ENCODE measurements around the gene ACYP2.

DNA sequence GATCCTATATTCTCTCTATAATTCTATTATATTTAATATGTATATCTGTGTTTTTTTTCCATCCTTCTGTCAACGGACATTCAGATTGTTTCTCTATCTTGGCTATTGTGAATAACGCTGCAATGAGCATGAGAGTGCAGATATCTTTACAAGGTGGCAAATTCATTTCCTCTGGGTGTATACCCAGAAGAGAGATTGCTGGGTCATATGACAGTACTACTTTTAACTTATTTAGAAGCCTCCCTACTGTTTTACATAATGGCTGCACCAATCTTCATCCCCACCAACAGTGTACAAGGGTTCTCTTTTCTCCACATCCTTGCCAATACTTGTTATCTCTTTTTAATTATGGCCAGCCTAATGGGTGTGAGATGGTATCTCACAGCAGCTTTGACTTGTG is 74.1 kb downstream of the ACYP2 start:
- TF ChIP-seq, protein P1, sequence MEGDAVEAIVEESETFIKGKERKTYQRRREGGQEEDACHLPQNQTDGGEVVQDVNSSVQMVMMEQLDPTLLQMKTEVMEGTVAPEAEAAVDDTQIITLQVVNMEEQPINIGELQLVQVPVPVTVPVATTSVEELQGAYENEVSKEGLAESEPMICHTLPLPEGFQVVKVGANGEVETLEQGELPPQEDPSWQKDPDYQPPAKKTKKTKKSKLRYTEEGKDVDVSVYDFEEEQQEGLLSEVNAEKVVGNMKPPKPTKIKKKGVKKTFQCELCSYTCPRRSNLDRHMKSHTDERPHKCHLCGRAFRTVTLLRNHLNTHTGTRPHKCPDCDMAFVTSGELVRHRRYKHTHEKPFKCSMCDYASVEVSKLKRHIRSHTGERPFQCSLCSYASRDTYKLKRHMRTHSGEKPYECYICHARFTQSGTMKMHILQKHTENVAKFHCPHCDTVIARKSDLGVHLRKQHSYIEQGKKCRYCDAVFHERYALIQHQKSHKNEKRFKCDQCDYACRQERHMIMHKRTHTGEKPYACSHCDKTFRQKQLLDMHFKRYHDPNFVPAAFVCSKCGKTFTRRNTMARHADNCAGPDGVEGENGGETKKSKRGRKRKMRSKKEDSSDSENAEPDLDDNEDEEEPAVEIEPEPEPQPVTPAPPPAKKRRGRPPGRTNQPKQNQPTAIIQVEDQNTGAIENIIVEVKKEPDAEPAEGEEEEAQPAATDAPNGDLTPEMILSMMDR (conservative IDR thresholded peaks at IDR 0.05): no peak
- TF ChIP-seq ZFX (IDR thresholded peaks at IDR 0.05): no peak

All from C4-2B (cell line).